Hematopoietic multipotent progenitor cell (in vitro differentiated cells): ENCODE data around the gene PIMREG. TPM values are rescaled to one million over a fixed set of nuclear protein-coding genes. Genes with fewer than 3 reads are reported as not detected.

Experiments used
- DNase-seq, 3 donors: peaks; one replicate each; pipeline ENCODE4 v3.0.0-alpha.2; 2011 to 2015; ENCODE audit warnings: low read depth in 2 of 3, low spot score in 2 of 3
- total RNA-seq: library from RNA; depleted of rRNA; stranded (reverse); fragments of >200 nt; gene quantifications from one replicate; pipeline ENCODE4 v1.2.3, GENCODE V29; 2012

PIMREG gene
- total RNA-seq, result 0.54 TPM

DNA sequence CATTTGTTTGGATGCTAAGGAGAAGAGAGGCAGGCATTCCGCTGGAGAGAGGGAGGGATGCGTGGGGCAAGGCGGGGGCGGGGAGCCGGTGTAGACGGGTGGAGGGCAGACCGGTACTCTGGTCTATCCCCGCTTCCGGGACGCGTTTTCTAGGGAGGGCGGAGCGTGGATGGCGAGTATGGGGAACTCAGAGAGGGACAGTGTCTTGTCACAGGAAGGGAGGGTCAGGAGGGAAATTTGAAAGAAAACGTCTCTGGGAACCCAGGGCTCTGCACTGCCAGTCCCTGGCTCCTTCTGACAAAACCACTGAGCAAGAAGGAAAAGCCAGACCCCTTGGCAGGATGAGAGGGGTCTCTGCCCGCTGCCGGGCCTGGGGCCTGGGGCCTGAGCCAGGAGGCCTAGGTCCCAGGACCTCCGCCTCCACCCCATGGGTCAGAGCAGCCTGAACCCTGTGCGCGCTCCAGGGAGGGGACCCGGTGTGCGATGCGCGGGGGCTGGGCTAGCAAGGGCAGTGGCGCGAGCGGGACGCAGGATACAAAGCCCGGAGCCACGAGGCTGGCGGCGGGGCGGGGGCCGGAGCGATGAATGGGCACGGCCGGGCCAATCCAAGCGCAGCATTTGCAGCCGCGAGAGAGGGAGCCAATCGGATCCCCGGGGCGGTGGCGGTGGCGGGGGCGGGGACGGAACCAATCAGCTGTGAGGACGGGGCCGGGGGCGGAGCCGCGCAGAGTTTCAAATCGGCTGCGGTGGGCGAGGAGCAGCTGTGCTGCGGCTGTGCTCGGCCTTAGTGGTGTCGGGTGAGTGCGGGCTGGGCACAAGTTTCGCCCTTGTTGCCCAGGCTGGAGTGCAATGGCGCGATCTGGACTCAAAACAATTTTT is at the start of gene PIMREG:
PIMREG (plus strand) TSS at position 764 of the 879 bp plus-strand sequence. CDS start 656 bp downstream, outside the sequence.
- peak; percentile 79 to 98 (median 94) for DNase-seq

DNA sequence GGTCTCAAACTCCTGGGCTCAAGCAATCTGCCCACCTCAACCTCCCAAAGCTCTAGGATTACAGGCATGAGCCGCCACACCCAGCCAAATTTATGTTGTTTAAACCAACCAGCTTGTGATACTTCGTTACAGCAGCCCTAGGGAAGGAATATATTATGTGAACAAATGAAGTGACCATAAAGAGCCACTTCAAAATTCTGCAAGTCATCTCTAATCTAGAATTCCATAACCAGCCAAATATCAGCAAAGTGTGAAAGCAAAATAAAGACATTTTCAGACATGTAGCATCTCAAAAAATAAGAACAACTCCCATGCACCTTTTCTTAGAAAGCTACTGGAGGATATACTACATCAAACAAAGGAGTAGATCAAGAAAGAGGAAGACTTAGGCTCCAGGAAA is 45.3 kb upstream of the PIMREG start:
- no peak for DNase-seq

DNA sequence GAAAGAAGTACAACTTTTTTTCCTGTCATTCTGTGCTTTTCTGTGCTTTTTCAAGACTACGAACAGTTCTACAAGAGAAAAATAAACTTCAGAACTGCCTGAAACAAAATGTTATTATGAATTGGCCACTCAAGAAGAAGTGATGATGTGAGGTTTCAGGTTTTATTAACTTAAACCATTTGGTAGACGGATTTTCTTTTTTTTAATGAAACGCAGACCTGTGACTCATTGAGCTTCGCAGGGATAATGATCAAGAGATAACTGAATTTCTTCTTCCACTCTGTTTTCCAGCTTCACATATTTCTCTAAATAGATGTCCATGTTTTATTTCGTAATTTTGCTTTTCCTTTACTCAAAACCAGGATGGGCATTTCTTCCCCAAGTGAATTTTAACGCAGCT is 42.0 kb upstream of the PIMREG start:
- DNase-seq, result no peak

DNA sequence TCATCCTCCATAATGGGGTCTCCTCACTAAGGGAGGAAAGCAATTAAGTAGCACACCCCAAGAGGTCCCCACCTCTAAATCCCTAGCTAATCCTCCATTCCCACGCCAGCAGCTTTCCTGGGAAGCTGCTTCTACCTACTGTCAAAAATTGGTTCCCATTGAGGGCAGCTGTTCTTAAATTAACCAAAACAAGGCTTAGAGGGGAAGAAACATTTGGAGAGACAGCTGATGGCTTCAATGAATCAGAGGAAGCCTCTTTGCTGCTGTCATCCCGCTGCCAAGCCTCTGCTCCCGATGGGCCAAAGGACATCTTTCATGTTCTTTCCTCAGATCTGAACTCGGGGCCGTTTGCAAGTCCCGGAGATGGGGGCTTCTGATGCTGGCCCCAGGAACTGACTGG is 36.0 kb upstream of the PIMREG start:
- DNase-seq, result no peak

DNA sequence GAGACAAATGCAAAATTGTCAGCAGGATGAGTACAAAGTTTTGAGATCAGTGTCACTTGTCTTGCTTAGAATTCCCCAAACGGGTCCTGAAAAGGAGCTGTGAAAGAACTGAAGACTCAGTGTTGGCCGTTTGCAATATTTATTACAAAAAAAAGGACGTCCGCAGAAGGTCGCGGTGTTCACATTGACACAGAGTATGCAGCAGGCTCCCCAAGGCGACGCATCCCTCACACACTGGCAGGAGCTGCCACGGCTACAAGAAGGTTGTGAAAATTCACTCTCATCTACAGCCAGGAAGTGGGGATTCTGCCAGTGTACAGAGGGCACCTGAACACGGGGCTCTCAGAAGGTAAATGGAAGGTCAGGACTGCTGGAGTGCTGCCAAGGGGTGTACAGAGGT is 35.5 kb upstream of the PIMREG start:
- no peak for DNase-seq

DNA sequence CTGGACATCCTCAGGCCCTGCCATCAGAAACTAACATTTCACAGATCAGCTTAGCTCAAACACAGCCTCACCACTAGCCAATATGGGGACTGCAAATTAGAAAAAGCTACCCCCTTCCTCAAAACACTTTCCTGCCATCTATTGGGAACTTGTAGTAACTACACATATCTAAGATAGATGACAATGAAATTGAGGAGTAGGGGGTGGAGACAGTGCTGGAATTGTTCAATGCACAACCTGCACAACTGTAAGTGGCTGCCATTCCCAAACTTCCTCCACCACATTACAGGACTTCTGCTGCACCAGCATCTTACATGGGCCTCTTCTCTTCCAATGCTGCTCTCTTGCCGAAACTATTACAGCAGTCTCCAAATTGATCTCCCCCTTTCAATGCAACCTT is 31.2 kb upstream of the PIMREG start:
- DNase-seq, result peak in 2 of 3 donors; percentile 12 to 60

- DNase-seq, result no peak
These were observed 28.6 kb upstream of the PIMREG start for GRCh38 chr17:6415616-6416015.

DNA sequence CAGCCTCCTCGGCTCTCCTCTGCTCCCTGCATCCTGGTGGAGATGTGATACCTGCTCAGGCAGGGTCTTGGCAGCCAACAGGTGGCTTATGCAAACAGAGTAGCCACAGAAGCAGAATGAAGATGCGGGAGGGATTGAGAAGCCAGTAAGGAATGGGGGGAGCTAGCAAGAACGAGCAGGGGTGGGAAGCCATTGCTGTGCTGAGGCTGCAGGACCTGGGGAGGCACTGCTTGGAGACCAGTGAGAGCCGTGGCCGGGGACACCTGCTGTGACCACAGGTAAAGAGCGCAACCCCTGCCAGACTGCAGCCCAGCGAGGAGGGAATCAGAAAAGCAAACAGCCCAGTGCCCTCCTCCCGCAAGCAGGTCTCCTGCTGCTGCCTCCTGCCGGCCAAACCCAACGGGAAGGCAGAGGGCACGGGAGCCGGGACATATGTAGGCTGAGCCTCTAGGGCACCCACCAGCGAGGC is 24.0 kb upstream of the PIMREG start:
- peak in 1 of 3 donors; percentile 51 for DNase-seq

GRCh38 chr17:6421700-6422604 is 22.3 kb upstream of the PIMREG start:
- DNase-seq, result peak; percentile 46 to 70 (median 59)

DNA sequence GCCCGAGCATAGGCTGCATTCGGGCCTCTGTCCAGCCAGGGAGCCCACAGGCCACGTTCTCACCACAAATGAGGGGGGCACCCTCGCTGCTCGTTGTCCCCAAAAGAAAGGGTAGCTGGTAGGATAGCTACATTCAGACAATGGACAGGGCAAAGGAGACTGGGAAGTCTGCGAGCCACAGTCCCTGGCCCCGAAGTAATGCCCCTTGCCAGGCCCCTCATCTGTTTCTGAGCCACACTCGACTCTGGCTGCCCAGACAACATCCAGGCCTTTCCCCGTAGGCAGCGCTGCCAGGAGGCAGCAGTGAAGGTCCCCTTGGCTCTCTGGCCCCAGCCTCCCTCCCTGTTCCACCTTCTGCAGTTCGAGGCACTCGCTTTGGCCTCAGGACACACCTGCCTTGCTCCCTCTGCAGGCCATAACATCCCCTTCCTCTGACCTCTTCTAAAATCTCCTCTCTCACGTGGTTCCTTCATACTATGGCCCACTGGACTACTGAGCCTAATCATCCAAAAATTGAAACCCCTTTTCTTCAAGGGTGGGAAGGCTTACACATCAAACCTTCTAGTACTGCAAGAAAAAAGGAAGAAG is 21.5 kb upstream of the PIMREG start:
- no peak for DNase-seq

- DNase-seq, result no peak
These were observed 20.3 kb upstream of the PIMREG start for GRCh38 chr17:6423931-6424330.

- DNase-seq, result no peak
These were observed 18.8 kb upstream of the PIMREG start for GRCh38 chr17:6425407-6425806.

DNA sequence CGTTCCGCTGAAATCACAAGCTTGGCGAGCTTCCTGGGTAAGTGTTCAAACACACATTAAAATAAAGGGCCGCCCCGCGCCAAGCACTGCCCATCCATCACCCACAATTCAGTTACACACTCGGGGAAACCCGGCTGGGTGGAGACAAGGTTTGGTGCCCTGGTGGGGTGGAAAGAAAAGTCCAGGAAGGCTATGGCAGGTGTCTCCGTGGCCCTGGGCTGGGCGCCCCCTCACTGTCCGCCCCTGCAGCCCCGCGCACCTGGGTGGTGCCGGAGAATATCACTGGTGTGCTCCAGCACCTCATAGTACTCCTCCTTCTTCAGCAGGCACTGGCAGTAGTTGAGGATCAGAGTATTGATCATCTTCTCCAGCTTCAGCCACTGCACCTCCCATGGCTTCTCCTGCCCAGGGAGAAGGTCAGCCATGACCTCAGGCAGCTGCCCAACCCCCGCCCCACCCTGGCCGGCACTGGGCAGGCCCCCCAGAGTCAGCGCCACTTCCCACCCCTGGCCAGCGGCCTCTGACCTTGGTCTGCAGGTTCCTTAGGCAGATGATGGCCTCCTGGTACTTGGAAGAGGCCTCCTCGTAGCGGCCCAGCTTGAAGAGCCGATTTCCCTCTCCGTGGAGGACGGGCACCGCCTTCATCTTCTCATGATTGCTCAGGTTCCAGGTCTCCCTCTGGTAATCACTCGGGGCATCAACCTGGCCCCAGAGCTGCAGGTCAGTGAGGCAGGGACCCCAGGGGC is 17.7 kb upstream of the PIMREG start:
- DNase-seq, result no peak

- peak in 2 of 3 donors; percentile 85 to 88 for DNase-seq
These were observed 16.9 kb upstream of the PIMREG start for GRCh38 chr17:6427279-6427781.

DNA sequence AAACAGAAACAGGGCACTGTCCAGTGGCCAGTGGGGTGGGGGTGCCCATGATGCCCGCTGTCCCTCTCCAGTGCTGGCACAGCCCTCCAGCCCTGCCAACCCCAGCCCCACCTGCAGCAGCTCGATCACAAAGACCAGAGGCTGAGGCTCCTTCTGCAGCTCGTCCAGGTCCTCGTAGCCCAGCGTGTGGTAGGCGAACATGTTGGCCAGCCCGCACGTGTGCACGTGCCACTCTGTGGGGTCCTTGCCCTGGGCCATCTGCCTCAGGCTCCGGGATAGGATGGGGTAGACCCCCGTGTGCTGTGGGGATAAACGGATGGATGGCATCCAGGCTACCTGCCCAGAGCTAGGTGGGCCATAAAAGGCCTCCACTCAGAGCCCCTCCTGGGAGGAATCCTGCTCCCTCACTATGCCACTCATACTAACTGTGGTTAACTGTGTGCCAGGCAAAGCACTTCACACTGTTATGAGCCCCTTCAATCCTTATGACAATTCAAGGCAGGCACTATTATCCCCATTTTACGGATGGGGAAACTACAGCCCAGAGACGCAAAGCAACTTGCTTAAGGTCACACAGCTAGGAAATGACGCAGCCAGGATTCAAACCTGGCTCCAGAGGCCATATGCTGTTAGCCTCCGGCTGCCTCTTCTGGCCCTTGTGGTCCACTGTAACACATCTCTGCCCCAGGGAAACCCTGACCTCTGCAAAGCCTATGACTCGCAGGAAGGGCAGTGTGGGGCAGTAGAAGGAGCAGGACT is 15.9 kb upstream of the PIMREG start:
- no peak for DNase-seq

- no peak for DNase-seq
These were observed 15.0 kb upstream of the PIMREG start for GRCh38 chr17:6429266-6429665.

DNA sequence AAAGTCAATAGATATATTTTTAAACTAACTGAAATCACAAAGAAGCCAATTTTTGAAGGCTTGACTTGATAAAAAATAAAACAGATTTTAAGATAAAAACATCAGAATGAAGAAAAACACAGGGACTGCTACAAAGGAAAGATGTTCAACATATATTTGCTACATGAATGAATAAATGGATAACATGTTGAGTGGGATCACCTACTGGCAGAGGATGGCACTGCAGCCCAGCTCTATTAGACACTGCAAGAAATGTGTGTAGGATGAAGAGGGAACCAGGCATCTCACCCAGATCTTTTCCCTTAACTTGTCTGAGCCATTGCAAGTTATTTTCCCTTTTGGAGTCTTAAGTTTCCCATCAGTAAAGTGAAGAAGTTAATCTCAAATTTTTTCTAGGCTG is 13.5 kb upstream of the PIMREG start:
- DNase-seq, result no peak

DNA sequence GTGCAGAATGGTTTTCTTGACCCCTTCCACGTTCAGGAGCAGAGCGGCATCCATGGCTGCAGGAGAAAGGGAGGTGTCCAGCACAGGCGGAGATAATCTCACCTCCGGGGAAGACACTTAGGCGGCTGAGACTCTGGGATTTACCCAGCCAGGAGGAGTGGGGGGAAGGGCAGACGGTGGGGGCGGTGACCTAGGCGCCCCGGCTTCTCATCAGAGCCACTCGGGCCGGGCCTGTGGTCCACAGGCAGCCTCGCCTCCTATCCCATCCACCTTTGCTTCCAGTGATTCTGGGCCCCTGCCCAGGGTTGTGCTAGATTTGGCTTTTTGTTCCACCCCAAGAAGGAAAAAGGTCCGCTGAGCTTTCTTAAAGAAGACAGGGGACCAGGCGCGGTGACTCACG is 9.2 kb upstream of the PIMREG start, which contains the start of gene AIPL1:
AIPL1 (minus strand) TSS at position 71 of the 400 bp plus-strand sequence; CDS start at position 54, 17 bp downstream.
- no peak for DNase-seq

- DNase-seq, result peak in 2 of 3 donors; percentile 59 to 78
These were observed 8.3 kb upstream of the PIMREG start for GRCh38 chr17:6435968-6436367.
